ENCODE results near the gene ACR.

ACR gene

DNA sequence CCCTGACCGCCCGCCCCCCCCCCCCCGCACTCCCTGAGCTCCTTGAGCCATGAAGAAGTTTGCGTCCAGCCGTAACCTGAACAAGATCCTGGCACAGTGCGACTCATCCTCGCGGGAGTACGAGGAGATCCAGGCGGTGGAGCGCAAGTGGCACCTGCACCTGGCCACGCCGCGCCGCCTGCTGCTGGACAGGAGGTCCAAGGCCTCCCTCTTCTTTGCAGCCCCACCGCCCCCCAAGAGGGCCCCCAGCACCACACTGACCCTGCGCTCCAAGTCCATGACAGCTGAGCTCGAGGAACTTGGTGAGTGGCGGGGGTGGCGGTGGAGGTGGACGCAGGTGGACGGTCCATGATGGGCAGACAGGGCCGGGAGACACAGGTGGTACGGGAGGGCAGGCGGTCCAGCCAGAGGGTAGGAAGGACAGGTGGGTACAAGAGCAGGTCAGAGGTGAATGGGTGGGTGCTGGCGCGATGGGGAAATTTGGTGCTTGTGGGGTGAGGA, 32.1 kb upstream of the ACR start:
- H2AFZ ChIP-seq (ENCODE audit: low read length) = no peak overlapping the region
- peak overlapping the region; percentile 74; the same call in 1 of the 2 replicates for H3K9ac ChIP-seq (ENCODE audit: low read length)
- H3K27me3 ChIP-seq (replicated peaks; ENCODE audit: insufficient read depth, low read length) = no peaks in the 10 kb centered on the region
- H3F3A ChIP-seq (ENCODE audit: insufficient read depth, low read length) = 0 out of 2 replicates have a peak, but pooled peaks cover 5% of the 10 kb centered on the region
- no peaks in the 10 kb centered on the region for H3K9me2 ChIP-seq (replicated peaks; ENCODE audit: insufficient read depth, low read length)
- H3K9me3 ChIP-seq (replicated peaks; ENCODE audit: insufficient read depth, low read length) = no peaks in the 10 kb centered on the region
- no peaks in the 10 kb centered on the region for H3K36me3 ChIP-seq (replicated peaks; ENCODE audit: insufficient read depth, low read length)
- peaks cover 3% of the 10 kb centered on the region; the same call in 1 of the 2 replicates for H3K79me2 ChIP-seq (ENCODE audit: low read length)
- no peak overlapping the region; the same call in 1 of the 2 replicates for H3K4me3 ChIP-seq (ENCODE audit: low read length)
- peak overlapping the region; percentile 88; the same call in 1 of the 2 replicates for H3K4me2 ChIP-seq (ENCODE audit: low read depth, low read length)
- no peak for DNase-seq
- no peaks in the 10 kb centered on the region for H4K20me1 ChIP-seq (ENCODE audit: insufficient read depth, low read length)
- peaks cover 10% of the 10 kb centered on the region for H3K4me1 ChIP-seq (ENCODE audit: low read length)
- H3K27ac ChIP-seq (ENCODE audit: low read length) = no peak overlapping the region
- no peak for TF ChIP-seq EZH2 (optimal IDR thresholded peaks at IDR 0.05; ENCODE audit: low read depth, low read length)
- TF ChIP-seq EZH2phosphoT487 (IDR thresholded peaks at IDR 0.05; ENCODE audit: low read length) = no peak
- TF ChIP-seq, protein P1, sequence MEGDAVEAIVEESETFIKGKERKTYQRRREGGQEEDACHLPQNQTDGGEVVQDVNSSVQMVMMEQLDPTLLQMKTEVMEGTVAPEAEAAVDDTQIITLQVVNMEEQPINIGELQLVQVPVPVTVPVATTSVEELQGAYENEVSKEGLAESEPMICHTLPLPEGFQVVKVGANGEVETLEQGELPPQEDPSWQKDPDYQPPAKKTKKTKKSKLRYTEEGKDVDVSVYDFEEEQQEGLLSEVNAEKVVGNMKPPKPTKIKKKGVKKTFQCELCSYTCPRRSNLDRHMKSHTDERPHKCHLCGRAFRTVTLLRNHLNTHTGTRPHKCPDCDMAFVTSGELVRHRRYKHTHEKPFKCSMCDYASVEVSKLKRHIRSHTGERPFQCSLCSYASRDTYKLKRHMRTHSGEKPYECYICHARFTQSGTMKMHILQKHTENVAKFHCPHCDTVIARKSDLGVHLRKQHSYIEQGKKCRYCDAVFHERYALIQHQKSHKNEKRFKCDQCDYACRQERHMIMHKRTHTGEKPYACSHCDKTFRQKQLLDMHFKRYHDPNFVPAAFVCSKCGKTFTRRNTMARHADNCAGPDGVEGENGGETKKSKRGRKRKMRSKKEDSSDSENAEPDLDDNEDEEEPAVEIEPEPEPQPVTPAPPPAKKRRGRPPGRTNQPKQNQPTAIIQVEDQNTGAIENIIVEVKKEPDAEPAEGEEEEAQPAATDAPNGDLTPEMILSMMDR (IDR thresholded peaks at IDR 0.05; ENCODE audit: low read length) = no peak

DNA sequence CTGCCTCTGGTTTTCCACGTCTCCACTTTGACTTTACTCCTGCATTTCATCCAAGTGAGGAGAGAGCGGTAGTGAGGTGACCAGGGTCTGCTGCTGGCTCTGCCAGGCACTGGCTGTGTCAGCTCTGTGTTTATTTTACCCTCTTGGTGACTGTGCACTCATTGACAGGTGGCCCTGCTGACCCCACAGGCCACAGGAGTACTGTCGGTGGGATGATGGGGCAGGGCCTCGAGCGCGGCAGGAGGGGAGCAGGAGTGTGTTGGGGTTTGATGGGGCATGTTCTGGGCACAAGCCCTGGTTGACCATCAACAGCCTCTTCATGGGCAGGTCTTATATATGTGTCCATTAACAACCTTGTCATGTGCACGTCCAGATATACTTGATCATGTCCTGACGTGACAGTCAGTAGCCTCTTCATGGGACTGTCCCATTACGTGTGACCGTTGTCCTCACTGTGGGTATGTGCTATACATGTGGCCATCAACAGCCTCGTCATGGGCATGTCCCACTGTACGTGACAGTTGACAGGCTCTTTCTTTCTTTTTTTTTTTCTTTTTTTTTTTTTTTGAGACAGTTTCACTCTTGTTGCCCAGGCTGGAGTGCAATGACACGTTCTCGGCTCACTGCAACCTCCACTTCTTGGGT, 31.4 kb upstream of the ACR start:
- H3F3A ChIP-seq (ENCODE audit: insufficient read depth, low read length) = 0 out of 2 replicates have a peak, but pooled peaks cover 5% of the 10 kb centered on the region
- H2AFZ ChIP-seq (ENCODE audit: low read length) = no peak overlapping the region
- DNase-seq = no peak
- no peaks in the 10 kb centered on the region for H3K9me2 ChIP-seq (replicated peaks; ENCODE audit: insufficient read depth, low read length)
- H3K4me1 ChIP-seq (ENCODE audit: low read length) = peaks cover 10% of the 10 kb centered on the region
- H3K27ac ChIP-seq (ENCODE audit: low read length) = no peak overlapping the region
- H3K4me2 ChIP-seq (ENCODE audit: low read depth, low read length) = peak overlapping the region; percentile 88; the same call in 1 of the 2 replicates
- peaks cover 3% of the 10 kb centered on the region; the same call in 1 of the 2 replicates for H3K79me2 ChIP-seq (ENCODE audit: low read length)
- no peaks in the 10 kb centered on the region for H3K9me3 ChIP-seq (replicated peaks; ENCODE audit: insufficient read depth, low read length)
- no peaks in the 10 kb centered on the region for H4K20me1 ChIP-seq (ENCODE audit: insufficient read depth, low read length)
- no peak overlapping the region for H3K9ac ChIP-seq (ENCODE audit: low read length)
- TF ChIP-seq EZH2 (optimal IDR thresholded peaks at IDR 0.05; ENCODE audit: low read depth, low read length) = no peak
- no peak for TF ChIP-seq EZH2phosphoT487 (IDR thresholded peaks at IDR 0.05; ENCODE audit: low read length)
- TF ChIP-seq, protein P1 (IDR thresholded peaks at IDR 0.05; ENCODE audit: low read length) = no peak
- H3K36me3 ChIP-seq (replicated peaks; ENCODE audit: insufficient read depth, low read length) = no peaks in the 10 kb centered on the region
- no peaks in the 10 kb centered on the region for H3K27me3 ChIP-seq (replicated peaks; ENCODE audit: insufficient read depth, low read length)
- H3K4me3 ChIP-seq (ENCODE audit: low read length) = no peak overlapping the region

DNA sequence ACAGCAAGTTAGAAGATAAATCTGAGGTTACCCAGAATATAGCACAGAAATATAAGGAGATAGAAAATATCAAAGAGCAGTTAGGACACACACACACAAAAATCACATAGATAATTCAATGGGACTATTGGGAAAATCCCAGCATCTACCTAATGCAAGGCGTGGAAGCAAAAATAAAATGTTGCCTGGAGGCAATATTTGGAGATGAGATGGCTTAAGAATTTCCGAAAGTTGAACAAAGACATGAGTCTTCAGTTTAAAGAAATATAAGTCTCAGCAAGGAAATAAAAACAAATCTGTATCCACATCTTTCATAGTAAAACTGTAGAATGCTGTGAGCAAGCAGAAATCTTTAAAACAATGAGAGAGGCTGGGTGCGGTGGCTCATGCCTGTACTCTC, 29.5 kb upstream of the ACR start:
- Histone ChIP-seq H3K27ac (ENCODE audit: low read length) (no peak overlapping the region), H3K9ac (ENCODE audit: low read length) (no peak overlapping the region), H3K4me2 (ENCODE audit: low read depth, low read length) (no peak overlapping the region), H3K27me3 (replicated peaks; ENCODE audit: insufficient read depth, low read length) (no peaks in the 10 kb centered on the region), H4K20me1 (ENCODE audit: insufficient read depth, low read length) (no peaks in the 10 kb centered on the region), H3K9me2 (replicated peaks; ENCODE audit: insufficient read depth, low read length) (no peaks in the 10 kb centered on the region), H3K4me3 (ENCODE audit: low read length) (no peak overlapping the region), H3K36me3 (replicated peaks; ENCODE audit: insufficient read depth, low read length) (no peaks in the 10 kb centered on the region), H3K9me3 (replicated peaks; ENCODE audit: insufficient read depth, low read length) (no peaks in the 10 kb centered on the region), H3F3A (ENCODE audit: insufficient read depth, low read length) (no peaks in the 10 kb centered on the region), H2AFZ (ENCODE audit: low read length) (no peak overlapping the region), H3K4me1 (ENCODE audit: low read length) (no peaks in the 10 kb centered on the region), H3K79me2 (ENCODE audit: low read length) (peaks cover 3% of the 10 kb centered on the region; the same call in 1 of the 2 replicates)
- TF ChIP-seq EZH2phosphoT487 (IDR thresholded peaks at IDR 0.05; ENCODE audit: low read length) = no peak
- DNase-seq = no peak

DNA sequence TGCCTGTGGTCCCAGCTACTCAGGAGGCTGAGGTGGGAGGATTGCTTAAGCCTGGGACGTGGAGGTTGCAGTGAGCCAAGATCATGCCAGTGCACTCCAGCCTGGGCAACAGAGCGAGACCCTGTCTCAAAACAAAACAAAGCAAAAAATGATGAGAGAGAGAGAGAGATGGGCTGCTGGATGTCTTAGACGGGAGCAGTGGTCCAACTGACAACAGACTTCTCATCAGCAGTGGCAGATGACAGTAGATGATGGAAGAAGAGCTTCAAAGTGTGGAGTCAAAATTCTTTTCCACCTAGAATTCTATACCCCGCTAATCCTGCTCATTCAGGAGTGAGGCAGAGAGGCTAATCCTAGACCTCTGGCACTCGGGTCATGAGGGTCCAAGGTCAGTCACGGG, 29.0 kb upstream of the ACR start:
- H3F3A ChIP-seq (ENCODE audit: insufficient read depth, low read length) = no peaks in the 10 kb centered on the region
- H3K9ac ChIP-seq (ENCODE audit: low read length) = no peak overlapping the region
- H3K27ac ChIP-seq (ENCODE audit: low read length) = no peak overlapping the region
- H3K27me3 ChIP-seq (replicated peaks; ENCODE audit: insufficient read depth, low read length) = no peaks in the 10 kb centered on the region
- no peak overlapping the region for H3K4me2 ChIP-seq (ENCODE audit: low read depth, low read length)
- DNase-seq = no peak
- H3K36me3 ChIP-seq (replicated peaks; ENCODE audit: insufficient read depth, low read length) = no peaks in the 10 kb centered on the region
- no peak overlapping the region for H3K4me3 ChIP-seq (ENCODE audit: low read length)
- H3K9me2 ChIP-seq (replicated peaks; ENCODE audit: insufficient read depth, low read length) = no peaks in the 10 kb centered on the region
- H3K79me2 ChIP-seq (ENCODE audit: low read length) = peaks cover 3% of the 10 kb centered on the region; the same call in 1 of the 2 replicates
- H2AFZ ChIP-seq (ENCODE audit: low read length) = no peak overlapping the region
- no peaks in the 10 kb centered on the region for H4K20me1 ChIP-seq (ENCODE audit: insufficient read depth, low read length)
- no peaks in the 10 kb centered on the region for H3K4me1 ChIP-seq (ENCODE audit: low read length)
- no peaks in the 10 kb centered on the region for H3K9me3 ChIP-seq (replicated peaks; ENCODE audit: insufficient read depth, low read length)
- TF ChIP-seq, protein P1 (IDR thresholded peaks at IDR 0.05; ENCODE audit: low read length) = no peak
- TF ChIP-seq EZH2phosphoT487 (IDR thresholded peaks at IDR 0.05; ENCODE audit: low read length) (no peak), EZH2 (optimal IDR thresholded peaks at IDR 0.05; ENCODE audit: low read depth, low read length) (no peak)
